HG03460 (cell line): ENCODE measurements around the gene MSI1.

Experiments used
- ATAC-seq: cut with Tn5 transposase; IDR thresholded peaks from one replicate; pipeline ENCODE4 v1.9.1; 2021; ENCODE audit not compliant: unreplicated experiment

The MSI1 gene

GRCh38 chr12:120377611-120378010 lies 8.6 kb upstream of the MSI1 start:
- ATAC-seq, result no peak

- ATAC-seq, result no peak
Observed at GRCh38 chr12:120376934-120377572, 8.1 kb upstream of the MSI1 start.

- ATAC-seq, result no peak
Observed at GRCh38 chr12:120376416-120376815, 7.5 kb upstream of the MSI1 start.

DNA sequence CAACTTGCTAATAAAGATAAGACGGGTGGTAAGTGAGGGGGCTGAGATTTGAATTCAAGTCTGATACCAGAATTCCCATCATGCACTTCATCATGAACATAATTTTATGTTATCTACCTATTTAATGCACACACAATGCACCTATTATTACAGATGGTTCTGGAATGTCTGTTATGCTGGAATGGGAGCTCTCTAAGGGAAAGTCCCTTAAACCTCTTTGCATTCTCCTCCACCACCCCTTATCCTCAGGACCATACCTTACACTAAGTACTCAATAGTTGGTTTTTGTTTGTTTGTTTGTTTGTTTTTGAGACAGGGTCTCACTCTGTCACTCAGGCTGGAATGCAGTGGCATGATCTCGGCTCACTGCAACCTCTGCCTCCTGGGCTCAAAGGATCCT lies 7.0 kb upstream of the MSI1 start:
- ATAC-seq, result no peak

GRCh38 chr12:120373683-120374082 lies 4.7 kb upstream of the MSI1 start:
- no peak for ATAC-seq

DNA sequence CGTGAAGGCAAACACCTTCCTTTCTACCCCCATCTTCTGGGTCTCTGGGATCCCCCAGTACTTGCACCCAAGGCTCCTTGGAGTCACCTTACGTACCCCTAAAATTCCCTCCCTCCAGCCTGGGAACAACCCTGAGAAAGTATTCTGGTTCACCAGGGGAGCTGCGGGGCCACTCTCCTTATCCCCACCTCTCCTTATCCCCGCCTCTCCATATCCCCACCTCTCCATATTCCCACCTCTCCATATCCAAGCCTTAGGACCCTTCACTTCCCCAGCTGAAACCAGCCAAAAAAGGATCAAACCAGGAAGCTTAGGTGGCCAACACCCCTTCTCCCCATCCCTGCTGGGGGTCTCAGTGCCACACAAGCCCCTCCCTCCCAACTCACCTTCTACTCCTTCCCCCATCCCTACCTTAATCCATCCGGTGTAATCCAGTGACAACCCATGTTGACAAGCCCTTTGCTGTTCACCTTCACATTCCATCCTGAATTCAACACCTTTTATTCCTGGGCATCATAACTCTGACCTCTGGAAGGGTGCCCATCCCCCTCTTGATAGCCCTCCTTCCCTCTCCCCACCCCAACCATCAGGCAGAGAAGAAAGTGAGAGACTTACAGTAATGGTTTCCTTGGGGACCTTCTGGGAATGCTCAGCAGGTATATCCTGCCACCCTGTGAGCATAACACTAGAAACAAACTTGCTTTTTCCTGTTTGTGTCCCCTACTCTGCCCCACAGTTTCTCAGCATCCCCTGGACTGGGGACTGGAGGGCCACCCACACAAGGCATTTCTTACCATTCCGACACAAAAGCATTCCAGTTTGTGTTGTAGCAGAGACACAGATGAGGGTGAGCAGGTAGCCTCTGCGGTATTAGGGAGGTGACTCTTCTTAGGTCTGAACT lies 1.6 kb upstream of the MSI1 start:
- ATAC-seq, result no peak

- no peak for ATAC-seq
Observed at GRCh38 chr12:120369603-120370342, 809 bp upstream of the MSI1 start.

- no peak for ATAC-seq
Observed at GRCh38 chr12:120367924-120368788, 808 bp downstream of the MSI1 start.

DNA sequence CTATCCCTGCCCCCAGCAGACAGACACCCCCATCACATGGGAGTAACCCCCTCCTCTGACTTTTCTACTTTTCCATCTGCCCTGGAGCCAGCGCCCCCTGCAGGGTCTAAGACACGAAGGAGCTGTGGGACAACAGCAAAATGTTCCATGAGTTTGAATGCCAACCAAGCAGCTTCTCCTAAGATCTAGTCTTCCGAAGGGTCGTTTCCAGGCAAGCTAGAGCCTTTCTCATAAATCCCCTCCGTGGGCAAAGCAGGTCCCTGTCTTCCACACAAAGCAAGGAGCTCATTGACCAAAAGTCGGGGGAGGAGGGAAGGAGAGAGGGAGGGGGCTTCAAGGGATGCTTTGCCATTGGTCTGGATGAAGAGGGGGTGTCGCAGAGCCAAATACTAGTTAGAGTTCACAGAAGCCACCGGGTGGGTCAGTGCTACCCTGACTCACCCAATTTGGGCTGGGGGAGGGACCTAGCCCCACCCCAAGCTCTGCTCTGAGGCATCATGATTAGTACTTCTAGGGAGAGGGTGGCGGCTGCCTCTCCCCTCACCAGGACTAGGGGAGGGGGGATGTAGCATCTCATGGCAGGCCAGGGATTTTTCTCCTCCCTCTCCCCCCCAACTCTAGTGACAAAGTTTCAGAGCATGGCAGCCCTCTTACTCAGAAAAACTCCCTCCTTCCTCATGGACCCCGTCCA lies 1.6 kb downstream of the MSI1 start:
- ATAC-seq, result no peak

GRCh38 chr12:120366845-120367232 lies 2.1 kb downstream of the MSI1 start:
- ATAC-seq, result no peak

DNA sequence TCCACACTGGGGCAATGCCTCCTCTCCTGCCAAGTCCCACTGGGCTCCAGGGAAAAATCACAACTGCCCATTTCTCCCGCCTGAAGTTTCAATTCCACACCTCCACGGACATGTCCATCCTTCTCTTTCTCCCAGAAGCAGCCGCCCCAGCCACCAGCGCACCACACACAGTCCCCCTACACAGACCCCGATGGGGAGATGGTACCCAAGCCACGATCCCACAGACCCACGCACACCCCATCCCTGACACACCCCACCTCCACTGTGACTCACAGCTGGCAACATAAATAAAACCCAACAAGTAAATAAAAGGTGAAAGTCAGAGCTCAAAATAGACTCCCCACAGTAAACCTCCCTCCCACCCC lies 2.6 kb downstream of the MSI1 start:
- ATAC-seq, result no peak

DNA sequence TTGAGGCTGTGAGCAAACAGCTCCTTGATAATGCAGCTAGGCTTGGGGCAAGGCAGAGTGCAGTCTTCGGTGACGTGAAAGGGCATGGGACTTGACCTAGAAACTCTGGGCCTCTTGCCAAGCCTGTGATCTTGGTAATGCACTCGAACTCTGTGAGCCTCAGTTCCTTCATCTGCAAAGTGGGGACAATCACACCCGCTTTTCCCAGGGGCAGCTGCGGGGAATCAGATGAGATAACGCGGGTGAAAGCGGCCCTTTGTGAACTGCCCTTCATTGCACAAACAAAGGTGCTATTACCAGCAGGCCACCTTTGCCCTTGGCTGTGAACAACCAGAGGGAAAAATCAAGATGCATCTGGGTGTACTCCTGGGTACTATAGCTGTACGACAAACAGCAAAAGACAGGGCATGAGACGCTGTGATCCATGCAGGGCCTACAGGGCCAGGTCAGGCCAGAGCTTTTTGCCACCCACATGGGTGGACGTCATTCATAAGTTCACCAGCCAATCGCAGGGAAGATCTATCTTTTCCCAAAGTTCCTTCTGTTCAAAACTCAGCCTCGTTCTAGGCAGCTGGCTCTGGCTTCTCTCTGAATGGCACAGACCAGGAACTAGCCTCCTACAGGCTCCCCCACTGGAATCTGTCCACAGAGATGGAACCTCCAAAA lies 3.2 kb downstream of the MSI1 start:
- ATAC-seq, result no peak

- ATAC-seq, result no peak
Observed at GRCh38 chr12:120364487-120364886, 4.5 kb downstream of the MSI1 start.

GRCh38 chr12:120363274-120363855 lies 5.6 kb downstream of the MSI1 start:
- ATAC-seq, result no peak

- no peak for ATAC-seq
Observed at GRCh38 chr12:120362516-120363273, 6.3 kb downstream of the MSI1 start.

- ATAC-seq, result no peak
Observed at GRCh38 chr12:120361506-120362208, 7.3 kb downstream of the MSI1 start.

- no peak for ATAC-seq
Observed at GRCh38 chr12:120359128-120359527, 9.8 kb downstream of the MSI1 start.
